ENCODE results near the gene ULBP1. TPM values are rescaled to one million over a fixed set of nuclear protein-coding genes. Genes with fewer than 3 reads are reported as not detected.
"Not testable (repeated sequence)": the region's sequence is repeated elsewhere in the genome, so short reads cannot be mapped to it uniquely, and the experiment has no call there.

The ULBP1 gene
- total and polyA plus RNA-seq, 2 experiments from 2014 or later, result not detected

DNA sequence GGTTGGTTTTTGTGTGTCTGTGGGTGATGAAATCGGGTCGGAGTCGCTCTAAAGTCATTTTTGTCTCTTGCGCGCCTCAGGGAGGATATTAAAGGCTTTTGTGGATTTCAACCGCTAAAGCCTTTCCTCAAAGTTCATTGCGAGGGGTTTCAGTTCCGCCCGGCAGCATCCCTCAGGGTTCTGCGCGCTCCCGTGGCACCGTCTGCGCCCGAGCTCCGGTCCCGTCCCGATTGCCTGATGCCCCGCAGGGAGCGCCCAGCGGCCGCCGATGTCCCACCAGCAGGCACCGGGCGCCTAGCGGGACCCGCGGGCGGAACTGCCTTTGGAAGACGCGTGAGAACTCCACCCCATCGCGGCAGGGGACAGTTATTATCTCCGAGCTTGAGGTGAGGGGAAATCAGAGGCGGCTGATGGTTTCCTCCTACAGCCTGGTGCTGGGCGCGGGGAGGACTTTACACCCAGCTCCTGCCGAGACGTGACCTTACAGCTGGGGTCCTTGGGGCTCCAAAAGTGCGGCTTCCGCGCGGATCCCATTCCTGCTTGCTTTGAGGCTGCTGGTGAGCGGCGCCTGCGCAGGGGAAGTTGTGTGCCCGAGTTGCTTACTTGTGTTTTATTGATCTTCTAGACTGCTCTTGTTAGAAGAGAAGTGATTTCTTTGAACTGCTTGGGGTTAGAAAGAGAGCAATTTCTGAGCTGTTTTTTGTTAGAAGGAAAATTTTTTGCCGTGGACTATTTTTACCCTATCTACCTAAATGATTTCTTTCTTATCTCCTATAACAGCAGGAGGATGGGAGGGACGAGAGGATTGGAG lies 27.1 kb downstream of the ULBP1 start:
- H3K9me3 ChIP-seq (ENCODE audit: low read depth), result no peaks in the 10 kb centered on the region
- H3K4me1 ChIP-seq (ENCODE audit: low read depth), result no peaks in the 10 kb centered on the region
- peaks cover 100% of the 10 kb centered on the region for H3K27me3 ChIP-seq
- TF ChIP-seq, protein P1, sequence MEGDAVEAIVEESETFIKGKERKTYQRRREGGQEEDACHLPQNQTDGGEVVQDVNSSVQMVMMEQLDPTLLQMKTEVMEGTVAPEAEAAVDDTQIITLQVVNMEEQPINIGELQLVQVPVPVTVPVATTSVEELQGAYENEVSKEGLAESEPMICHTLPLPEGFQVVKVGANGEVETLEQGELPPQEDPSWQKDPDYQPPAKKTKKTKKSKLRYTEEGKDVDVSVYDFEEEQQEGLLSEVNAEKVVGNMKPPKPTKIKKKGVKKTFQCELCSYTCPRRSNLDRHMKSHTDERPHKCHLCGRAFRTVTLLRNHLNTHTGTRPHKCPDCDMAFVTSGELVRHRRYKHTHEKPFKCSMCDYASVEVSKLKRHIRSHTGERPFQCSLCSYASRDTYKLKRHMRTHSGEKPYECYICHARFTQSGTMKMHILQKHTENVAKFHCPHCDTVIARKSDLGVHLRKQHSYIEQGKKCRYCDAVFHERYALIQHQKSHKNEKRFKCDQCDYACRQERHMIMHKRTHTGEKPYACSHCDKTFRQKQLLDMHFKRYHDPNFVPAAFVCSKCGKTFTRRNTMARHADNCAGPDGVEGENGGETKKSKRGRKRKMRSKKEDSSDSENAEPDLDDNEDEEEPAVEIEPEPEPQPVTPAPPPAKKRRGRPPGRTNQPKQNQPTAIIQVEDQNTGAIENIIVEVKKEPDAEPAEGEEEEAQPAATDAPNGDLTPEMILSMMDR (IDR thresholded peaks at IDR 0.05; ENCODE audit: low read depth, low read length), result no peak
- DNase-seq (ENCODE audit: low read depth in 1 of 2, low spot score in 1 of 2), result peak in 1 of 2 donors; percentile 37
- peak overlapping the region; percentile 18 for H3K4me3 ChIP-seq
- H3K27ac ChIP-seq, result no peak overlapping the region
- no peaks in the 10 kb centered on the region for H3K36me3 ChIP-seq

DNA sequence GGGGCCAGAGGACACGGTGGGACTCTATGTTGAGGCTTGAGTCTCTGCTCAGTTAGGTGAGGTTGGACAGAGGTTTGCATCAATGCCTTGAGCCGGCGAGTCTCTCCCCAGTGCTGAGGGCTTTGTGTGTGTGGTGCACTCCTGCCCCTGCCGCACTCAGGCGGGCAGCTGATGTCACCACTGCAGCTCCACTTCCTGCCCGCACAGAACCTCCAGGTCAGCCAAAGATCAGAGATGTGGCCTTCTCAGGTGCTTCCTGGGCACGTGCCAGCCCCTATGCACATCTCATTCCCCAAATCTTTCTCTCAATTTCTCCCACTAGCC lies 27.7 kb downstream of the ULBP1 start:
- H3K36me3 ChIP-seq; H3K9me3 ChIP-seq (ENCODE audit: low read depth); H3K27ac ChIP-seq; H3K4me1 ChIP-seq (ENCODE audit: low read depth); DNase-seq (ENCODE audit: low read depth in 1 of 2, low spot score in 1 of 2): not testable (repeated sequence)
- Histone ChIP-seq H3K4me3 (peak overlapping the region; percentile 18), H3K27me3 (peaks cover 100% of the 10 kb centered on the region)

DNA sequence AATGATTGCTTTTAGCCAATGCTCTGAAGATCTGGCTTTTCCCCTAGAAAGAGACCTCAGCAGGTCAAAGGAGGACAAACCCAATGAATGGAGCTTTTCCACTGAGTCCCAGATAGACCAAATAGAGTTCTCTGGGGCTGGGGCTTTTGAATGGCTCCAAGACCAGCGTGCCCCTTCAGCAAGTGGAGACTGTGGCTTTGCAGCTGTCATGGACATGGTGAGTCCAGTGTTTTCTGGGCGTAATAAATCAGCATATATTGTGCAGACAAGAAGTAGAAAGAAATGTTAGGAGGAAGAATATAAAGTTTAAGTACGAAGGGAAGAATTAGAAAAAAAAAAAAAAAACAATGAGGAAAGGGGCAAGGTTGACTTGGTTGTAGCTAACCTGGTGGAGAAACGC lies 28.1 kb downstream of the ULBP1 start:
- no peaks in the 10 kb centered on the region for H3K9me3 ChIP-seq (ENCODE audit: low read depth)
- peaks cover 100% of the 10 kb centered on the region for H3K27me3 ChIP-seq
- H3K4me1 ChIP-seq (ENCODE audit: low read depth), result no peaks in the 10 kb centered on the region
- no peaks in the 10 kb centered on the region for H3K36me3 ChIP-seq
- no peak for DNase-seq (ENCODE audit: low read depth in 1 of 2, low spot score in 1 of 2)
- H3K27ac ChIP-seq, result no peak overlapping the region
- TF ChIP-seq, protein P1 (IDR thresholded peaks at IDR 0.05; ENCODE audit: low read depth, low read length), result no peak
- H3K4me3 ChIP-seq, result no peak overlapping the region

DNA sequence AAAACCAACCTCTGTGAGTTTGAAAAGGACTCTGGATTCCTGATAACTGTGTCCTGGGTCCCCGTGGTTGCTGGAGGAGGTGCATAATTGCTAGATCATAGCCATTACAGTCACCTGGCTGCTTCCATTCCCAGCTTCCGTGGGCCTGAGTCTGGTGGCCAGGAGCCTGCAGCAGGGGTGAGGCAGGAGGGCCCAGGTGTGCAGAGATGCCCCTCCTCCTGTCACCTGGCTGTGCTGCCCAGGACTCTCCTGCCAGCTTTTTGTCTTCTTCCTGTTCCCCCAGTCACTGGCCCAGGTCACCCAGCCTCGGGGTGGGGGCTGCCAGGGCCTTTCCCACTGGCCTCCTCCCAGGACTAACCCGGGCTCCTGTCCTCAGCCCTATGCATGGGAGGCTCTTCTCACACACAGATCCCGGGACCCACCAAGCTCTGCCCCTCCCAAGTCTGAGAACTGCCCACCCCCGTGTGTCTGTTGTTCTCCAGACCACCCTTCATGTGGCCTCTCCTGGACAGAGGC lies 31.6 kb downstream of the ULBP1 start:
- no peaks in the 10 kb centered on the region for H3K4me1 ChIP-seq (ENCODE audit: low read depth)
- TF ChIP-seq, protein P1 (IDR thresholded peaks at IDR 0.05; ENCODE audit: low read depth, low read length), result no peak
- DNase-seq (ENCODE audit: low read depth in 1 of 2, low spot score in 1 of 2), result no peak
- no peak overlapping the region for H3K27ac ChIP-seq
- H3K36me3 ChIP-seq, result no peaks in the 10 kb centered on the region
- H3K4me3 ChIP-seq, result no peak overlapping the region
- peaks cover 74% of the 10 kb centered on the region for H3K27me3 ChIP-seq
- no peaks in the 10 kb centered on the region for H3K9me3 ChIP-seq (ENCODE audit: low read depth)

DNA sequence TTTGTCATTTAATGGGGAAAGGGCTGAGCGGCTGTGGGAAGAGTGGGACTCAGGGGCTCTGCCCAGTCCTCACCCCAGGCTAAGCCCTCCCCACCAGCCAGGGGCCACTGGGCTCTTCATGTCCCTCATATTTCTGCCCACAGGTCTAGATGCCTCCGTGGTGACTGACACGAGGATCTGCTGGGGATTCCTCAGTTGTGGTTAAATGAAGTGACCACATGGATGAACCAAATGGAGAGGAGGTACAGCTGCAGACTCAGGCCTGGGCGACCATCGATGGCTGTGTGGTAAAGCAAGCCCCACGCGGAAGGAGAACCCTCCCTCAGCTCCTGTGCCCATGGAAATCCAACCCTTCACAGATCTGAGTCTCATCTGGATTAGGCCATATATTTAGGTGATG lies 32.2 kb downstream of the ULBP1 start:
- no peak for DNase-seq (ENCODE audit: low read depth in 1 of 2, low spot score in 1 of 2)
- TF ChIP-seq, protein P1 (IDR thresholded peaks at IDR 0.05; ENCODE audit: low read depth, low read length), result no peak
- no peak overlapping the region for H3K27ac ChIP-seq
- no peaks in the 10 kb centered on the region for H3K9me3 ChIP-seq (ENCODE audit: low read depth)
- no peaks in the 10 kb centered on the region for H3K4me1 ChIP-seq (ENCODE audit: low read depth)
- H3K36me3 ChIP-seq, result no peaks in the 10 kb centered on the region
- H3K4me3 ChIP-seq, result no peak overlapping the region
- peaks cover 67% of the 10 kb centered on the region for H3K27me3 ChIP-seq

DNA sequence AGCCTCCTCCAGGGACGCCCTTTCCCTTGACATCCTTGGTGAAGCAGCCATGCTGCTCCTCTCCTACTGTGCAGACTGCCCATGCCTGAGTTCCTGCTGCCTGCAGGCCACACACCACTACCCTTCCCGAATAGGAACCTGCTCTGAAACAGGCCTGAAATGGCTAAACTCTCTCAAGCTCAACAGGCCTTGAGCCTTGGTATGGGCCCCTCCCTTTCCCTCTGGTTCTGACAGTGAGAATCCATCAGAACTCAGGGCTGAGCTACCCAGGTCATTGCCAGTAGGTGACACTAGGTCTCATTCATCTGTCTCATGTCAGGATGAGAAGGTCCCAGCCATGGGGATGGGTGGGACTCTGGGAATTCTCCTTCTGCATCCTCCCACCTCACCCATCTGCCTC lies 35.9 kb downstream of the ULBP1 start:
- Histone ChIP-seq H3K9me3 (ENCODE audit: low read depth) (no peaks in the 10 kb centered on the region), H3K4me3 (no peak overlapping the region), H3K4me1 (ENCODE audit: low read depth) (no peaks in the 10 kb centered on the region), H3K27me3 (peaks cover 62% of the 10 kb centered on the region), H3K27ac (no peak overlapping the region), H3K36me3 (no peaks in the 10 kb centered on the region)
- TF ChIP-seq, protein P1 (IDR thresholded peaks at IDR 0.05; ENCODE audit: low read depth, low read length), result no peak
- DNase-seq (ENCODE audit: low read depth in 1 of 2, low spot score in 1 of 2), result no peak
